Ovary (tissue), 3 donors: Measurements from ENCODE around the gene SV2B.

ENCODE experiments used
- CTCF ChIP-seq, 3 donors: fragments of 450-650 bp in 2 of 3; fragments of 200-600 bp in 1 of 3; IDR thresholded peaks; one replicate each; pipeline versions ENCODE4 v1.5.1 to v1.8.0; 2016 to 2022; ENCODE audit warnings: antibody characterized with exemption in 3 of 3, mild to moderate bottlenecking in 1 of 3
- EP300 ChIP-seq: sonication (generic); formaldehyde crosslinking; IDR thresholded peaks from one replicate; pipeline ENCODE4 v1.6.1; 2017; ENCODE audit warnings: antibody characterized with exemption
- POLR2A ChIP-seq: fragments of 450-650 bp; IDR thresholded peaks from one replicate; pipeline ENCODE4 v1.6.1; 2017; ENCODE audit warnings: antibody characterized with exemption, mild to moderate bottlenecking, moderate library complexity
- donor health status: DM: no; HTN: no; CAD: no.

GRCh38 chr15:91294795-91295194, 194.7 kb downstream of the SV2B start:
- TF ChIP-seq CTCF (IDR thresholded peaks at IDR 0.05) (no peak), POLR2A (no peak), EP300 (no peak)
